Measurements from ENCODE around the gene DNER. TPM values are rescaled to one million over a fixed set of nuclear protein-coding genes. Genes with fewer than 3 reads are reported as not detected.
"Not testable (repeated sequence)": the region's sequence is repeated elsewhere in the genome, so short reads cannot be mapped to it uniquely, and the experiment has no call there.

DNER gene
- polyA plus RNA-seq, 1 experiment, result not detected

GRCh38 chr2:229520691-229521096 is 193.7 kb downstream of the DNER start:
- DNase-seq (ENCODE audit: low read depth, low spot score), result no peak
- no peak for TF ChIP-seq CTCF (IDR thresholded peaks at IDR 0.05; ENCODE audit: low read depth, low read length)
- H3K27me3 ChIP-seq (ENCODE audit: control insufficient read depth, insufficient read depth, low read length), result no peaks in the 10 kb centered on the region
- no peak overlapping the region for H3K4me3 ChIP-seq (ENCODE audit: low read depth, low read length)
- ChIA-PET POLR2A (no interaction called here), CTCF (no interaction called here)
- no peaks in the 10 kb centered on the region for H3K9me3 ChIP-seq (ENCODE audit: control insufficient read depth, insufficient read depth, low read length)
- no peak overlapping the region for H3K27ac ChIP-seq (ENCODE audit: low read depth, low read length)

GRCh38 chr2:229519655-229520430 is 194.5 kb downstream of the DNER start:
- no peak overlapping the region for H3K4me3 ChIP-seq (ENCODE audit: low read depth, low read length)
- DNase-seq (ENCODE audit: low read depth, low spot score), result no peak
- no peak for TF ChIP-seq CTCF (IDR thresholded peaks at IDR 0.05; ENCODE audit: low read depth, low read length)
- no peaks in the 10 kb centered on the region for H3K27me3 ChIP-seq (ENCODE audit: control insufficient read depth, insufficient read depth, low read length)
- ChIA-PET POLR2A (no interaction called here), CTCF (no interaction called here)
- no peak overlapping the region for H3K27ac ChIP-seq (ENCODE audit: low read depth, low read length)
- no peaks in the 10 kb centered on the region for H3K9me3 ChIP-seq (ENCODE audit: control insufficient read depth, insufficient read depth, low read length)

GRCh38 chr2:229514273-229514895 is 200.0 kb downstream of the DNER start:
- TF ChIP-seq CTCF (IDR thresholded peaks at IDR 0.05; ENCODE audit: low read depth, low read length), result no peak
- ChIA-PET POLR2A (no interaction called here), CTCF (no interaction called here)
- no peak for DNase-seq (ENCODE audit: low read depth, low spot score)
- Histone ChIP-seq H3K27ac (ENCODE audit: low read depth, low read length) (no peak overlapping the region), H3K4me3 (ENCODE audit: low read depth, low read length) (no peak overlapping the region), H3K9me3 (ENCODE audit: control insufficient read depth, insufficient read depth, low read length) (no peaks in the 10 kb centered on the region), H3K27me3 (ENCODE audit: control insufficient read depth, insufficient read depth, low read length) (no peaks in the 10 kb centered on the region)

GRCh38 chr2:229511524-229511923 is 202.8 kb downstream of the DNER start:
- no peaks in the 10 kb centered on the region for H3K27me3 ChIP-seq (ENCODE audit: control insufficient read depth, insufficient read depth, low read length)
- no peak overlapping the region for H3K4me3 ChIP-seq (ENCODE audit: low read depth, low read length)
- no peaks in the 10 kb centered on the region for H3K9me3 ChIP-seq (ENCODE audit: control insufficient read depth, insufficient read depth, low read length)
- POLR2A ChIA-PET, result no interaction called here
- TF ChIP-seq CTCF (IDR thresholded peaks at IDR 0.05; ENCODE audit: low read depth, low read length), result no peak
- CTCF ChIA-PET, result no interaction called here
- H3K27ac ChIP-seq (ENCODE audit: low read depth, low read length), result no peak overlapping the region
- no peak for DNase-seq (ENCODE audit: low read depth, low spot score)

GRCh38 chr2:229506699-229507098 is 207.7 kb downstream of the DNER start:
- POLR2A ChIA-PET; CTCF ChIA-PET; DNase-seq (ENCODE audit: low read depth, low spot score); H3K4me3 ChIP-seq (ENCODE audit: low read depth, low read length); H3K9me3 ChIP-seq (ENCODE audit: control insufficient read depth, insufficient read depth, low read length); H3K27me3 ChIP-seq (ENCODE audit: control insufficient read depth, insufficient read depth, low read length); H3K27ac ChIP-seq (ENCODE audit: low read depth, low read length): not testable (repeated sequence)
